ENCODE measurements around the gene MFSD6.

DNA sequence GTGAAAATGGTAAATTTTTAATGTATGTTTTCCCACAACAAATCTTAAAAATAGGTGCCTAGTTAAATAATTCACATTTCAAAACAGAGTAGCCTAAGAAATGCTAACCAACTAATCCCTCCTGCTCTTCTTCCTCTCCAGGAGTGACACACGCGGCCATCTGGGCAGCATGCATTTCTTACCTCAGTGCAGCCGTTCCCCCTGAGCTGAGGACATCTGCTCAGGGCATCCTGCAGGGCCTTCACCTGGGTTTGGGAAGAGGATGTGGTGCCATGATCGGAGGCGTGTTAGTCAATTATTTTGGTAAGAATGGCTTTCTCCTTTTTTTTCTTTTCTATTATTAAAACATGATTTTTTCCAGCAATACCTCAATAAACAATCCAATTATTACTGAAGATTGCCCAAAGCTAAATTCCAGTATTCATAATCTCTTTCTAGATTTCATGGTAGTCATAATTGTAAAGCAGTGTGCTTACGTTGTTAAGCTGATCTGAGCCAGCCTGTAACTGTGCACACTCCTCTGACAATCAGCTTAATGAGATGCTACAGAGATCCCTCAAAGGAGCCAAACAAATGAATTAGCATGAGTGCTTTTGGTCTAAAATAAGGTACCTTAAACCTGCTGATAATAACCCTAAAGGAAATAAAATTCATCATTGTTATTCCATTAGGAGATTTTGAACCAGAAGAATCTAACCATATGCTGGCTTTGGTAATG lies 80.5 kb downstream of the MFSD6 start:
- TF ChIP-seq, protein P1, sequence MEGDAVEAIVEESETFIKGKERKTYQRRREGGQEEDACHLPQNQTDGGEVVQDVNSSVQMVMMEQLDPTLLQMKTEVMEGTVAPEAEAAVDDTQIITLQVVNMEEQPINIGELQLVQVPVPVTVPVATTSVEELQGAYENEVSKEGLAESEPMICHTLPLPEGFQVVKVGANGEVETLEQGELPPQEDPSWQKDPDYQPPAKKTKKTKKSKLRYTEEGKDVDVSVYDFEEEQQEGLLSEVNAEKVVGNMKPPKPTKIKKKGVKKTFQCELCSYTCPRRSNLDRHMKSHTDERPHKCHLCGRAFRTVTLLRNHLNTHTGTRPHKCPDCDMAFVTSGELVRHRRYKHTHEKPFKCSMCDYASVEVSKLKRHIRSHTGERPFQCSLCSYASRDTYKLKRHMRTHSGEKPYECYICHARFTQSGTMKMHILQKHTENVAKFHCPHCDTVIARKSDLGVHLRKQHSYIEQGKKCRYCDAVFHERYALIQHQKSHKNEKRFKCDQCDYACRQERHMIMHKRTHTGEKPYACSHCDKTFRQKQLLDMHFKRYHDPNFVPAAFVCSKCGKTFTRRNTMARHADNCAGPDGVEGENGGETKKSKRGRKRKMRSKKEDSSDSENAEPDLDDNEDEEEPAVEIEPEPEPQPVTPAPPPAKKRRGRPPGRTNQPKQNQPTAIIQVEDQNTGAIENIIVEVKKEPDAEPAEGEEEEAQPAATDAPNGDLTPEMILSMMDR (conservative IDR thresholded peaks at IDR 0.05; ENCODE audit: low read depth, low read length), result no peak
- TF ChIP-seq EZH2phosphoT487 (IDR thresholded peaks at IDR 0.05; ENCODE audit: borderline replicate concordance, low read length), result no peak

All from PC-3 (cell line).